GM12878 (cell line): ENCODE measurements around the gene DYRK4. TPM values are rescaled to one million over a fixed set of nuclear protein-coding genes. Genes with fewer than 3 reads are reported as not detected.

ENCODE experiments used
- ATAC-seq: fragments of 200-7000 bp; cut with Tn5 transposase; 3 replicates; pipeline ENCODE4 v1.9.1; 2020; ENCODE audit warnings: mild to moderate bottlenecking, moderate library complexity
- BruUV-seq: library from RNA; stranded (reverse); fragments of 400-500 nt; replicated peaks from 2 replicates; lab custom pipeline; 2021; lab: Mats Ljungman, UMichigan
- CTCF ChIA-PET: fragments of 300-600 bp; sonication (Branson Sonifier 250); formaldehyde crosslinking; extraction: SDS; loops from one replicate; lab custom pipeline; 2021; ENCODE audit warnings: inconsistent platforms; lab: Yijun Ruan, JAX
- POLR2A ChIA-PET: fragments of 350-600 bp; formaldehyde crosslinking; extraction: SDS; loops from one replicate; lab custom pipeline; 2021; ENCODE audit warnings: inconsistent platforms; lab: Charles Lee
- RAD21 ChIA-PET: fragments of 300-600 bp; sonication (Branson Sonifier 250); formaldehyde crosslinking; loops from one replicate; lab custom pipeline; 2023; ENCODE audit warnings: antibody characterized with exemption; ENCODE audit not compliant: unreplicated experiment; lab: Charles Lee
- SMC1A ChIA-PET: fragments of 300-600 bp; sonication (Branson Sonifier 250); formaldehyde crosslinking; loops from one replicate; lab custom pipeline; 2023; ENCODE audit not compliant: unreplicated experiment, uncharacterized antibody; lab: Charles Lee
- DNase-seq: peaks from one replicate; pipeline ENCODE4 v3.0.0-alpha.2; 2011; ENCODE audit warnings: low read depth, low spot score
- FAIRE-seq: peaks from 3 replicates; lab custom pipeline; 2011; peaks lifted over from hg19 to GRCh38; lab: Jason Lieb, UNC
- H2AFZ ChIP-seq: 2 replicates; pipeline ENCODE4 v1.6.0; 2011; ENCODE audit warnings: low read depth, low read length, control low read depth; ENCODE audit not compliant: control insufficient read depth
- H3K27ac ChIP-seq: 2 replicates; pipeline ENCODE4 v1.5.1; 2011; ENCODE audit warnings: control low read depth; ENCODE audit not compliant: control insufficient read depth, insufficient read depth
- H3K27me3 ChIP-seq, 2 experiments: replicated peaks in 1 of 2; 2 replicates each; pipeline versions ENCODE4 v1.6.0 to v1.6.1; 2011; ENCODE audit warnings: low read length in 1 of 2; ENCODE audit not compliant: control insufficient read depth in 2 of 2, insufficient read depth in 2 of 2
- H3K36me3 ChIP-seq, 2 experiments: 2 replicates each; pipeline ENCODE4 v1.5.1; 2011; ENCODE audit warnings: low read length in 1 of 2; ENCODE audit not compliant: control insufficient read depth in 2 of 2, insufficient read depth in 2 of 2
- H3K4me1 ChIP-seq: 2 replicates; pipeline ENCODE4 v1.6.1; 2011; ENCODE audit warnings: mild to moderate bottlenecking, low read length, moderate library complexity, mixed read lengths; ENCODE audit not compliant: control insufficient read depth, insufficient read depth
- H3K4me2 ChIP-seq: 2 replicates; pipeline ENCODE4 v1.6.0; 2011; ENCODE audit warnings: control low read depth; ENCODE audit not compliant: control insufficient read depth, insufficient read depth
- H3K4me3 ChIP-seq: fragments of 200-600 bp; sonication (generic); 2 replicates; pipeline ENCODE4 v1.5.1; 2016
- H3K79me2 ChIP-seq: 2 replicates; pipeline ENCODE4 v1.6.0; 2011; ENCODE audit warnings: low read length; ENCODE audit not compliant: control insufficient read depth, insufficient read depth
- H3K9ac ChIP-seq: 2 replicates; pipeline ENCODE4 v1.8.0; 2011; ENCODE audit warnings: low read length, control low read depth, mixed read lengths; ENCODE audit not compliant: control insufficient read depth, insufficient read depth
- H3K9me3 ChIP-seq: replicated peaks from 3 replicates; pipeline ENCODE4 v1.5.1; 2011; ENCODE audit warnings: mild to moderate bottlenecking, low read length; ENCODE audit not compliant: control insufficient read depth, insufficient read depth
- H4K20me1 ChIP-seq: 2 replicates; pipeline ENCODE4 v1.6.0; 2011; ENCODE audit not compliant: control insufficient read depth, insufficient read depth
- JUNB ChIP-seq: IDR thresholded peaks from 2 replicates; pipeline ENCODE4 v1.6.1; 2016; ENCODE audit warnings: antibody characterized with exemption, mild to moderate bottlenecking
- RAD51 ChIP-seq: fragments of 450-650 bp; IDR thresholded peaks from 2 replicates; pipeline ENCODE4 v1.6.1; 2016; ENCODE audit warnings: moderate library complexity, mild to moderate bottlenecking, inconsistent platforms
- RB1 ChIP-seq: fragments of 450-650 bp; formaldehyde crosslinking; IDR thresholded peaks from 2 replicates; pipeline ENCODE4 v1.6.1; 2017; ENCODE audit warnings: mild to moderate bottlenecking, borderline replicate concordance
- SMC3 ChIP-seq: IDR thresholded peaks from 2 replicates; pipeline ENCODE4 v1.6.1; 2011; ENCODE audit warnings: low read length, improper control_type of control experiment, borderline replicate concordance
- SPI1 ChIP-seq: IDR thresholded peaks from 2 replicates; pipeline ENCODE4 v1.6.1; 2011; ENCODE audit warnings: low read depth, mild to moderate bottlenecking, low read length, moderate library complexity, borderline replicate concordance; ENCODE audit not compliant: insufficient read depth
- TCF7 ChIP-seq: IDR thresholded peaks from 2 replicates; pipeline ENCODE4 v1.6.1; 2014; ENCODE audit warnings: antibody characterized with exemption, borderline replicate concordance
- ZNF274 ChIP-seq: IDR thresholded peaks from one replicate; pipeline ENCODE4 v1.8.0; 2011; ENCODE audit not compliant: insufficient read length, insufficient read depth
- WGBS: methylation state at CpG from one replicate; pipeline ENCODE4 v1.1.6; 2016; ENCODE audit warnings: low lambda C conversion rate; ENCODE audit not compliant: insufficient replicate concordance, insufficient coverage; ENCODE audit errors: missing lambda C conversion rate; 5-methylcytosine and 5-hydroxymethylcytosine counted together
- in situ Hi-C: fragments of 300-500 bp; cut with MboI; formaldehyde crosslinking; loops from 9 replicates; pipeline ENCODE4 v1.14.3; 2018; ENCODE audit warnings: mixed read lengths
- intact Hi-C: fragments of 100-400 bp; cut with micrococcal nuclease; formaldehyde crosslinking; loops from one replicate; pipeline ENCODE4 v1.14.2; 2022; ENCODE audit not compliant: unreplicated experiment
- polyA plus RNA-seq, 11 experiments: library from polyadenylated mRNA; depleted of rRNA in 4 of 11; unstranded in 6 of 11; stranded (reverse) in 5 of 11; fragments of >200 nt; fragmentation: Nextera tagmentation in 4 of 11; fragmentation: Illumina TruSeq in 1 of 11; extraction: Ambion mirVana in 4 of 11; extraction: Trizol in 1 of 11; gene quantifications; 1 replicate in 1 of 11; 2 replicates in 10 of 11; pipeline versions ENCODE4 v1.2.1 to v1.2.3, GENCODE V29; 2011 to 2016; ENCODE audit warnings: inconsistent platforms in 2 of 11, missing spikeins in 2 of 11, low read depth in 1 of 11
- total RNA-seq, 4 experiments: library from RNA; depleted of rRNA in 3 of 4; stranded (reverse); fragments of >200 nt in 3 of 4; fragmentation: Illumina TruSeq in 1 of 4; extraction: Trizol in 1 of 4; gene quantifications; 2 replicates each; pipeline versions ENCODE4 v1.2.1 to v1.2.3, GENCODE V29; 2013 to 2021
- TF ChIP-seq, protein P1 (sequence below): fragments of 450-650 bp; IDR thresholded peaks from 2 replicates; pipeline ENCODE4 v1.6.1; 2017; ENCODE audit warnings: mild to moderate bottlenecking, moderate library complexity

Gene DYRK4
- total and polyA plus RNA-seq, 10 of the 15 experiments (the other 5 are each of a cell fraction or from before 2014, with no cell fraction given), result 30.8 to 66.7 (median 46.8) TPM

DNA sequence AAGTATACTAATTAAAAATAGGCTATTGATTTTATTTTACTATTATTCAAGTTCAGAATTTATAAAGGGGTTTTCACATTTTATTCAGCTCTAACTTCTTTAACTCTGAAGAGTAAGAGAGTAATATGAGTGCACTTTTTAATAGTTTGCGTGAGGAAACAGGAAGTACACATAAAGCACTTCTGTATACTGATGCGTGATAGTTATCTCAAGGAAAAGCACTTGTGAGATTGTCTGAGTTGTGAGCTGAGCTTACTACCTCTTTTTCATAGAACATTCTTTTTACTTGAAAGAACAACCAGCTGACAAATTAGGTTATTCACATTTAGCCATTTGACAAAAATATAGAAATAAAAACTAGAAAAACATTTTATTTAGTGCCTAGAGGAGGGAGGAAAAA lies 21.4 kb upstream of the DYRK4 start:
- peak overlapping the region; percentile 18 for H2AFZ ChIP-seq
- FAIRE-seq, result no peak
- ATAC-seq, result no peak; the same call in 2 of the 3 replicates
- no peak overlapping the region for H3K4me3 ChIP-seq
- peak overlapping the region; percentile 47; the same call in 1 of the 2 replicates for H3K4me2 ChIP-seq
- H3K4me1 ChIP-seq, result peaks cover 7% of the 10 kb centered on the region
- H4K20me1 ChIP-seq, result no peaks in the 10 kb centered on the region
- no peak for DNase-seq
- intact Hi-C loops, result no loop called here
- POLR2A ChIA-PET, result interaction anchor here (1.6 kb wide), 1 partner anchor 219 kb away, joined by 3 read pairs; no protein-coding TSS in a partner anchor
- 0 out of 4 replicates have a peak, but pooled peaks cover 0 to 1% of the 10 kb centered on the region in 2 experiments for H3K36me3 ChIP-seq
- H3K27me3 ChIP-seq, result no peaks in the 10 kb centered on the region
- no TSS peak for BruUV-seq
- peaks cover 47% of the 10 kb centered on the region for H3K79me2 ChIP-seq
- RAD21 ChIA-PET, result interaction anchor here (1.0 kb wide), 1 partner anchor 24 kb away, joined by 4 read pairs; no protein-coding TSS in a partner anchor
- no peak overlapping the region; the same call in 1 of the 2 replicates for H3K27ac ChIP-seq
- no peaks in the 10 kb centered on the region for H3K9me3 ChIP-seq
- H3K9ac ChIP-seq, result 0 out of 2 replicates have a peak overlapping the region, but pooled peaks have one; percentile 8
- CTCF ChIA-PET, result interaction anchor here (0.6 to 1.2 kb wide), 5 partner anchors 13 to 260 kb away, joined by 3 to 5 read pairs (median 3); partner anchors contain the start of gene DYRK4
- SMC1A ChIA-PET, result interaction anchor here (0.6 to 1.8 kb wide), 7 partner anchors 9 to 218 kb away, joined by 3 to 10 read pairs (median 3); no protein-coding TSS in a partner anchor
- 2% methylated on average over 2 of the region's 2 CpGs for WGBS
- TF ChIP-seq SPI1, result peak; percentile 15; the same call in 1 of the 2 replicates
- no peak for TF ChIP-seq RB1
- TF ChIP-seq JUNB, result no peak
- TF ChIP-seq, protein P1, sequence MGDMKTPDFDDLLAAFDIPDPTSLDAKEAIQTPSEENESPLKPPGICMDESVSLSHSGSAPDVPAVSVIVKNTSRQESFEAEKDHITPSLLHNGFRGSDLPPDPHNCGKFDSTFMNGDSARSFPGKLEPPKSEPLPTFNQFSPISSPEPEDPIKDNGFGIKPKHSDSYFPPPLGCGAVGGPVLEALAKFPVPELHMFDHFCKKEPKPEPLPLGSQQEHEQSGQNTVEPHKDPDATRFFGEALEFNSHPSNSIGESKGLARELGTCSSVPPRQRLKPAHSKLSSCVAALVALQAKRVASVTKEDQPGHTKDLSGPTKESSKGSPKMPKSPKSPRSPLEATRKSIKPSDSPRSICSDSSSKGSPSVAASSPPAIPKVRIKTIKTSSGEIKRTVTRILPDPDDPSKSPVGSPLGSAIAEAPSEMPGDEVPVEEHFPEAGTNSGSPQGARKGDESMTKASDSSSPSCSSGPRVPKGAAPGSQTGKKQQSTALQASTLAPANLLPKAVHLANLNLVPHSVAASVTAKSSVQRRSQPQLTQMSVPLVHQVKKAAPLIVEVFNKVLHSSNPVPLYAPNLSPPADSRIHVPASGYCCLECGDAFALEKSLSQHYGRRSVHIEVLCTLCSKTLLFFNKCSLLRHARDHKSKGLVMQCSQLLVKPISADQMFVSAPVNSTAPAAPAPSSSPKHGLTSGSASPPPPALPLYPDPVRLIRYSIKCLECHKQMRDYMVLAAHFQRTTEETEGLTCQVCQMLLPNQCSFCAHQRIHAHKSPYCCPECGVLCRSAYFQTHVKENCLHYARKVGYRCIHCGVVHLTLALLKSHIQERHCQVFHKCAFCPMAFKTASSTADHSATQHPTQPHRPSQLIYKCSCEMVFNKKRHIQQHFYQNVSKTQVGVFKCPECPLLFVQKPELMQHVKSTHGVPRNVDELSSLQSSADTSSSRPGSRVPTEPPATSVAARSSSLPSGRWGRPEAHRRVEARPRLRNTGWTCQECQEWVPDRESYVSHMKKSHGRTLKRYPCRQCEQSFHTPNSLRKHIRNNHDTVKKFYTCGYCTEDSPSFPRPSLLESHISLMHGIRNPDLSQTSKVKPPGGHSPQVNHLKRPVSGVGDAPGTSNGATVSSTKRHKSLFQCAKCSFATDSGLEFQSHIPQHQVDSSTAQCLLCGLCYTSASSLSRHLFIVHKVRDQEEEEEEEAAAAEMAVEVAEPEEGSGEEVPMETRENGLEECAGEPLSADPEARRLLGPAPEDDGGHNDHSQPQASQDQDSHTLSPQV, result no peak
- no peak for TF ChIP-seq ZNF274
- TF ChIP-seq SMC3, result no peak
- no peak for TF ChIP-seq TCF7
- no peak for TF ChIP-seq RAD51
- in situ Hi-C loops, result no loop called here
